ENCODE measurements around the gene OR51F2.

DNA sequence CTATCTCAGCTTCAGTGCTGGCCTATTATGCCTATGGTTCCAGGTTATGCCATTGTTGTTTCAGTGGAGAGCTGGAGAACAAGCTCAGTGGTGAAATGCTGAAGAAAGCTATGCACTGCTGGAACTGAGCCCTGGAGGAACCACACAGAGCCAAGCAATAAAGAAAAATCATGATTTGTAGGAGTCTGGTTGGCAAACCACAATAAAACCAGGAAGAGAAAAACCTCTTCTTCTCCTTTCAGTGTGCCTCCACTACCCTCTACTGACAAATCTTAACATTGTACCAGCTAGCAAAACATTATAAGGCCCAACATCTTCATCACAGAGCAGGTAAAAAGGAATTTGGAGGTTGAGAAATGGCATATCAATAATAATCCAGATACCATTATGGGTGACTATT lies 5.3 kb downstream of the OR51F2 start:
- TF ChIP-seq NFIC (IDR thresholded peaks at IDR 0.05; ENCODE audit: borderline replicate concordance) (no peak), GABPA (IDR thresholded peaks at IDR 0.05; ENCODE audit: low read depth) (no peak), EZH2phosphoT487 (IDR thresholded peaks at IDR 0.05; ENCODE audit: borderline replicate concordance, low read depth) (no peak)
- TF ChIP-seq, protein P1, sequence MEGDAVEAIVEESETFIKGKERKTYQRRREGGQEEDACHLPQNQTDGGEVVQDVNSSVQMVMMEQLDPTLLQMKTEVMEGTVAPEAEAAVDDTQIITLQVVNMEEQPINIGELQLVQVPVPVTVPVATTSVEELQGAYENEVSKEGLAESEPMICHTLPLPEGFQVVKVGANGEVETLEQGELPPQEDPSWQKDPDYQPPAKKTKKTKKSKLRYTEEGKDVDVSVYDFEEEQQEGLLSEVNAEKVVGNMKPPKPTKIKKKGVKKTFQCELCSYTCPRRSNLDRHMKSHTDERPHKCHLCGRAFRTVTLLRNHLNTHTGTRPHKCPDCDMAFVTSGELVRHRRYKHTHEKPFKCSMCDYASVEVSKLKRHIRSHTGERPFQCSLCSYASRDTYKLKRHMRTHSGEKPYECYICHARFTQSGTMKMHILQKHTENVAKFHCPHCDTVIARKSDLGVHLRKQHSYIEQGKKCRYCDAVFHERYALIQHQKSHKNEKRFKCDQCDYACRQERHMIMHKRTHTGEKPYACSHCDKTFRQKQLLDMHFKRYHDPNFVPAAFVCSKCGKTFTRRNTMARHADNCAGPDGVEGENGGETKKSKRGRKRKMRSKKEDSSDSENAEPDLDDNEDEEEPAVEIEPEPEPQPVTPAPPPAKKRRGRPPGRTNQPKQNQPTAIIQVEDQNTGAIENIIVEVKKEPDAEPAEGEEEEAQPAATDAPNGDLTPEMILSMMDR (IDR thresholded peaks at IDR 0.05): peak; percentile 47
- TF ChIP-seq, protein P2, sequence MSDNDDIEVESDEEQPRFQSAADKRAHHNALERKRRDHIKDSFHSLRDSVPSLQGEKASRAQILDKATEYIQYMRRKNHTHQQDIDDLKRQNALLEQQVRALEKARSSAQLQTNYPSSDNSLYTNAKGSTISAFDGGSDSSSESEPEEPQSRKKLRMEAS (IDR thresholded peaks at IDR 0.05; ENCODE audit: low read depth): no peak
